GM19193 (cell line): ENCODE results near the gene TPPP3.

Experiments used
- POLR2A ChIP-seq: IDR thresholded peaks from 4 replicates; pipeline ENCODE4 v1.6.1; 2011; ENCODE audit not compliant: insufficient read depth, insufficient read length; ENCODE audit errors: extremely low read depth

The TPPP3 gene

DNA sequence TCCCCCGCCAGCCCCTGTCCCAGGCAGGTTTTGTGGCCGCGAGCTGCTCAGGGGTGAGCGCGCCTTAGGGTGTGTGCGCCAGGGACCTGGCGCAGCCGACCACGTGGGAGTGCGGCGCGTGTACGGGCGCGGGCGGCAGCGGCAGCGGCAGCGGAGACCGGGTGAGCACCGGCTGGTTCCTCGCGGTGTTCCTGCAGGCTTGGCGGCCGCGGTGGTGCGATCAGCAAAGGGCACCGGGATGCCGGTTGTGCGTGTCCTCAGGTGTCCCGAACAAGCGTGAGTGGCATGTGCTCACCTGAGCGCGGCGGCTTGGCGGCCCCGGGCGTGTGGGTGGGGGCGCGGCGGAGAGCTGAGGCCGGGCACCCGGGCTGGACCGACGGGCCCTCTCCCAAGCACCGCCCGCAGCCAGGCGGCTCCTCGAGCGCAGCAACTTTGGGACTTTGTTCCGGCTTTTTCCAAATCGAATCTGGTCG, 37.2 kb upstream of the TPPP3 start:
- TF ChIP-seq POLR2A: no peak

DNA sequence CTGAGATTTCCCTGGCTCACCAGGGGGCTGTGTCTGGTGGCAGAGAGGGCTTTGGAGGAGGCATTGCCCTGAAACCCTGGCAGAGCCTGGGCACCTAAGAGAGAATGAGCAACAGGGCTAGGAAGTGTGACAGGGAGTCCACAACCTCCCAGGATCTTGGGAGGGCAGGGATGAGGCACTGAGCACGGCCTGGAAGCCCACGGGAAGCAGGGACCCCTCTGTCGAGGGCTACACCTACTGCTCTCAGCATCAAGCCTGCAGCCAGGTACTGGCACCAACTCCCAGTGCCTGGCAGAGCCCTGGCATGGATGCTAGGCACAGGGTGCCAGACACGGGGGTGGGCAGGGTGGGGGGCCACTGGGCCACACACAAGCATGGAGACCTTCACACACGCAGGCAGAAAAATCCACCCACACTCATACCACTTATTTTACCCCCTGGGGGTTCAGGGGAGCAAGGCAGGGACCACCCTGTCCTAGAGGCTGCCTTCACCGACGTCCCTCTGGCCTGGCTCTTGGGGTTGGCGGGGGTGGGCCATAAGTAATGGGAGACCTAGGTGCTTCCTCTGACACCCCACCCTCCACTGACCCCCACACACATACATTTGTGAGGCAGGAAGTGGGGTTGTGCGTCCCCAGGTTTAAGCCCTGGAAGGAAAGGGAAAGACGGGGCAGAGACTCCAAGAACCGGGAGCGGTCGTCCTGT, 36.7 kb upstream of the TPPP3 start:
- TF ChIP-seq POLR2A: no peak

DNA sequence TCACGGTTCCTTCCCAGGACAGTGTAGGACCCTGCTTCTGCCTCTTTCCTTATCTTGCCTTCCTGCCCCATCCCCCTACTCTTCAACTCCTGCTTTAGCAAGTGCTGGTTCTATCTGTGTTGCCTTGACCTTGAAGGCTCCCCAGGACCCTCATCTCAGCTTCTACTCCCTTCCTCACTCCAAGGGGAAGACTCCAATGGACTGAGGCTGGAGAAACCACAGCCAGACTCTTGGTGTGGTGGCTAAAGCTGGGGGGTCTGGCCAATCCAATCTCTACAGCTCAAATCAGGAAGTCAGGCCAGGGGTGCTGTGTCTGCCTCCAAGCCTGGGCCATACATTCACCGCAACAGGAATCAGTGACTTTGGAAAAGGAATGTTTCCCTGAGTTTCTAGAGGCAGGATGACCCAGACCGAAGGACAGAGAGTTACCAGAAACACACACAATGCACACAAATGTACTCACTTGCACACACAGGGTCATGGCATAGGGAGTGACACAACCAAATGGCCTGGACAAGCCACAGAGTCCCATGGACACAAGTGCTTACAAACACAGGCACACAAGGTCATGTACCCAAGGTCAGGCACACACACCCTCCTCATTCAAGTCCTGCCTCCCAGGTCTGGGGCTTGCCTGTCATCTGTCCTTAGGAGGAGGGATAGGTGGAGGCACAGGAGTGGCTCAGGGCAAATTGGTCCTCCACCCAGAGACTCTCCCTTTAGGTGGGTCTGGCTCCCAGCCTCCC, 35.9 kb upstream of the TPPP3 start:
- no peak for TF ChIP-seq POLR2A

DNA sequence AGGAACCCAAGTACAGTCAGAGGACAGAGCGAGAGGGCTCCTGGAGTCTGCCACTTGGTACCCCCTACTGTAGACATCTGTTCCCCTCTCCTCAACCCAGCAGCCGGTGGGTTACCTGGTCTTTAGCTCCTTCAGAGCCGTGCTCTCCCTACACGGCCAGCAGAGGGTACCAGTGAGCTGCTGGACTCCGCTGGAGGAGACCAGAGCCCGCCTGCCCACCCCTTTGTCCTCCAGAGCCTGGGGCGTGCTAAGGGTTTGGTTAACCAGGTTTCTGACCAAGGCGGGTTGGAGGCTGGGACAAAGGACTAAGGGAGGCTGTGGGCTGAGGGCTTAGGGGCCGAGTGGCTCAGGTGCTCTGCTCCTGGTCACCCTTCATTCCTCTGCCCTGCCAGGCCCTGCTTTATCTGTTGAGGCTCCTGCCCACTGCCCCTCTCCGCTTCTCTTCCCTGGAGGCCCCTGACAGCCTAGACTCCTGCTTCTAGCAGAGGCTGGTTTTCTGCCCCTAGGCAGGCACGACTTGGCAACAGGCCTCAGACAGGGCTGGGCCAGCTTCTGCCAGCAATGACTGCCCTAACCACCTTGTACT, 34.9 kb upstream of the TPPP3 start:
- no peak for TF ChIP-seq POLR2A

GRCh38 chr16:67426950-67427349, 33.7 kb upstream of the TPPP3 start:
- TF ChIP-seq POLR2A: no peak

DNA sequence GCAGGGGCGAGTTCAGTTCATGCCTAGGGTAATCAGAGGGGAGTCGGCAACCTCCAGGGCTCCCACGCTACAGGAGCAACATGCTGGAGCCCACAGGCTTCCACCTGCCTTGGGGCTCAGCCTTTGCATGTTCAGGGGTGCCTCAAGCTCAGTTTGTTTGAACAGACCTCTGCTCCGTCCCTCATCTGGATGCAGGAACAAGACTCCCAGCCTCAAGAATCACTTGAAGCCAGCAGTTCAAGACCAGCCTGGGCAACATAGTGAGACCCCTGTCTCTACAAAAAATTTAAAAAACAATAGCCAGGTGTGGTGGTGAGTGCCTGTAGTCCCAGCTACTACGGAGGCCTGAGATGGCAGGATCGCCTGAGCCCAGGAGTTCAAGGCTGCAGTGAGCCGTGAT, 32.7 kb upstream of the TPPP3 start:
- no peak for TF ChIP-seq POLR2A

DNA sequence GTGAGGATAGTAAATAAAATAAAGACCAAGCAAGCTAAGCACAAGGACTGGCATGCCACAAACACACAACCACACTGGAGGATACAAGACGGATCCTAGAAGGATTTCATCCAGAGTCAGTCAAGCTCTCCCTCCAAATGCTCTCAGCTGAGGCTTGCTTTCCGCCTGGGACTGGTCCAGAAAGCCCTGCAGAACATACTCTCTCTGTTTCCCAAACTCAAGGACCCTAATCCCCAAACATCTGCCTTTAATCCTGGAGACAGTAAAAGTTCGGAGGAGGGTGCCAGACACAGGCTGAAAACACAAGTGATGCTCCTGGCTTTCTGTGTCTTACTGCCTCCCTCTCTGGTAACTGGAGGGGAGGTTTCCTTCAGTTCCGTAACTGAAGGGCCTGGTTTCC, 32.3 kb upstream of the TPPP3 start:
- no peak for TF ChIP-seq POLR2A

DNA sequence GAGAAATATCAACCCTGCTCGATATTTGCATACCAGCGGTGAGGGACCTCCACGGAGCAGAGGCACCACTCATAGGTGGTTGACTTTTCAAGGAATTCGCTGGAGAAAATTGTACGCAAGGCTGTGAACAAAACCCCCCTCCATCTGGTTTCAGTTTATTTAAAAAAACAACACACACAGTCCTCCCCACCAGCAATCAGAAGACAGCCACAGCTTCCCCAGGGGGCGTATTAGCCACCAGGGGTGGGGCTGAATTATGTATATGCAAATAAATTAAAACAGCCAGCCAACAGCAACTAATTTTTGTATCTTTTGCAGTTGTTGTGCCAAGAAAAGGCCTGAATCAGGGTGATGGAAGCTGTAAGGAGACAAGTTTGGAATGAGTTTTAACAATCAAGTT, 31.8 kb upstream of the TPPP3 start:
- TF ChIP-seq POLR2A: no peak

- TF ChIP-seq POLR2A: no peak
These were observed 30.9 kb upstream of the TPPP3 start for GRCh38 chr16:67424261-67424615.

DNA sequence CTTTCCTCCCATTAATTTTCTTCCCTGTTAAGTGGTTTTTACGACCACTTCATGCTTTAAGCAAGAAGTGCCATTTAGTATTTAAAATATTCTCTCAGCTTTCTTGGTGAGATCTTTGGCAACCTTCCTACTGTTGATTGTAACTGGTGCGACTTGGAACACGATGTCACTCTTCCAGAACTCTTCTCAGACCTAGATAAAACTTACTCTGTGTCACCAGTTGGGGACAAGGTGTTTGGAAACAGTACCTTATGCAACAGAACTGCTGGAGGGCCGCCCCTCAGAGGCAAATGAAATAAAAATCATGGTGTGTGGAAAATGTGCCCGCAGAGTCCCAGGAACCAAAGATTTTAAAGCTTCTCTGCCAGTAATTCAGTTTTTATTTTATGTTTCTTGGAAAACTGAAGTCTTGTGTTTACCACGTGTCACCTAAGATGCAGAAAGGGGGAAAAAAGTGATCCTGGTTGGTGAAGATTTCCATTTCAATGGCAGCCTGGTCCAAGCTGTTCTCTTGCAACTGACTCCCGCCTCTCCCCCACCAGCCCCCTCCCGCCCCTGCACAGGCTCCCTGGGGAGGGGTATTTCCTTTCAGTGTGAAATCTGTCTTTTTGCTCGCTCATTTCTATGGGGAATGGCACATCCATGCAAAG, 30.4 kb upstream of the TPPP3 start:
- no peak for TF ChIP-seq POLR2A

- no peak for TF ChIP-seq POLR2A
These were observed 29.7 kb upstream of the TPPP3 start for GRCh38 chr16:67423015-67423414.

DNA sequence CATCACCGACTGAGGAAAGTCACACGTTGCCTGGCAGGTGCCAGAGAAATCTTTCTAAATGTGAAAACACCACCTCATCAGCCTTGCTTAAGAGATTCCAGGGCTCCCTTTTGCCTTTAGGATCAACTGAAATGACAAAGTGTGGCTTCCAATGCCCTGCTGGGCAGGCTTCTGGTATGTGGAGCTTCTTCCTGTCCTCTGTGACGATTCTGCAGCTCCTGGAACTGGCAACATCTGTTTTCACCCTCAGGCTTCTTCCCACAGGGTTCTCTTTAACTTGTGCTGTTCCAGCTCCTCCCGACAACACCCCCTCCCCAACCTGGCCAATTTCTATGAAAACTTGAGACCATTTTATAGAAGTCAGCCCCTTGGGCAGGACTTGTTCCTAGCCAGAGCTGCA, 27.7 kb upstream of the TPPP3 start:
- no peak for TF ChIP-seq POLR2A

- TF ChIP-seq POLR2A: no peak
These were observed 26.6 kb upstream of the TPPP3 start for GRCh38 chr16:67419931-67420330.

- TF ChIP-seq POLR2A: no peak
These were observed 26.2 kb upstream of the TPPP3 start for GRCh38 chr16:67419502-67419901.

- TF ChIP-seq POLR2A: no peak
These were observed 24.2 kb upstream of the TPPP3 start for GRCh38 chr16:67417333-67418061.
